Vagina (tissue), 2 donors: Measurements from ENCODE around the gene B4GALT2.

ENCODE experiments used
- POLR2AphosphoS5 ChIP-seq, 2 donors: sonication (generic); formaldehyde crosslinking; IDR thresholded peaks; one replicate each; pipeline ENCODE4 v1.9.0; 2017; ENCODE audit warnings: antibody characterized with exemption in 2 of 2, mild to moderate bottlenecking in 2 of 2, low read depth in 1 of 2; ENCODE audit not compliant: insufficient read depth in 1 of 2
- TF ChIP-seq, protein P1 (sequence below), 3 experiments: fragments of 450-650 bp in 2 of 3; fragments of 200-600 bp in 1 of 3; sonication (generic) in 1 of 3; IDR thresholded peaks; one replicate each; pipeline ENCODE4 v1.5.1; 2017 to 2019; ENCODE audit warnings: antibody characterized with exemption in 3 of 3, mild to moderate bottlenecking in 2 of 3, moderate library complexity in 2 of 3

- TF ChIP-seq, protein P1, sequence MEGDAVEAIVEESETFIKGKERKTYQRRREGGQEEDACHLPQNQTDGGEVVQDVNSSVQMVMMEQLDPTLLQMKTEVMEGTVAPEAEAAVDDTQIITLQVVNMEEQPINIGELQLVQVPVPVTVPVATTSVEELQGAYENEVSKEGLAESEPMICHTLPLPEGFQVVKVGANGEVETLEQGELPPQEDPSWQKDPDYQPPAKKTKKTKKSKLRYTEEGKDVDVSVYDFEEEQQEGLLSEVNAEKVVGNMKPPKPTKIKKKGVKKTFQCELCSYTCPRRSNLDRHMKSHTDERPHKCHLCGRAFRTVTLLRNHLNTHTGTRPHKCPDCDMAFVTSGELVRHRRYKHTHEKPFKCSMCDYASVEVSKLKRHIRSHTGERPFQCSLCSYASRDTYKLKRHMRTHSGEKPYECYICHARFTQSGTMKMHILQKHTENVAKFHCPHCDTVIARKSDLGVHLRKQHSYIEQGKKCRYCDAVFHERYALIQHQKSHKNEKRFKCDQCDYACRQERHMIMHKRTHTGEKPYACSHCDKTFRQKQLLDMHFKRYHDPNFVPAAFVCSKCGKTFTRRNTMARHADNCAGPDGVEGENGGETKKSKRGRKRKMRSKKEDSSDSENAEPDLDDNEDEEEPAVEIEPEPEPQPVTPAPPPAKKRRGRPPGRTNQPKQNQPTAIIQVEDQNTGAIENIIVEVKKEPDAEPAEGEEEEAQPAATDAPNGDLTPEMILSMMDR (IDR thresholded peaks at IDR 0.05), result no peak
- TF ChIP-seq POLR2AphosphoS5 (IDR thresholded peaks at IDR 0.05; ENCODE audit: insufficient read depth in 1 of 2, low read depth in 1 of 2), result no peak
Measured at GRCh38 chr1:43999455-43999854, 20.4 kb downstream of the B4GALT2 start.
